SK-N-SH treated with all-trans-retinoic acid at 6 μM for 48 hours (cell line): ENCODE results near the gene PTPN1.

Experiments used
- ATAC-seq: fragments of 200-7000 bp; cut with Tn5 transposase; 3 replicates; pipeline ENCODE4 v1.9.1; 2020; ENCODE audit warnings: mild to moderate bottlenecking, moderate library complexity
- BACH2 ChIP-seq: fragments of 250-450 bp; sonication (Bioruptor Pico); IDR thresholded peaks from 2 replicates; pipeline ENCODE4 v1.9.0; 2021; ENCODE audit warnings: mild to moderate bottlenecking, borderline replicate concordance
- CSDC2 ChIP-seq: fragments of 250-450 bp; sonication (Bioruptor Pico); IDR thresholded peaks from 2 replicates; pipeline ENCODE4 v1.5.0; 2020; ENCODE audit warnings: mild to moderate bottlenecking, moderate library complexity
- ESRRG ChIP-seq: fragments of 250-450 bp; sonication (Bioruptor Pico); IDR thresholded peaks from 2 replicates; pipeline ENCODE4 v1.6.1; 2021; ENCODE audit warnings: mild to moderate bottlenecking
- GLIS3 ChIP-seq: fragments of 250-450 bp; sonication (Bioruptor Pico); IDR thresholded peaks from 2 replicates; pipeline ENCODE4 v1.5.0; 2020; ENCODE audit warnings: mild to moderate bottlenecking, moderate library complexity
- ISL1 ChIP-seq: fragments of 250-450 bp; sonication (Bioruptor Pico); IDR thresholded peaks from 2 replicates; pipeline ENCODE4 v2.1.2; 2022; ENCODE audit warnings: mild to moderate bottlenecking, moderate library complexity
- OSR1 ChIP-seq: fragments of 250-450 bp; sonication (Bioruptor Pico); IDR thresholded peaks from 2 replicates; pipeline ENCODE4 v1.8.0; 2022; ENCODE audit warnings: moderate library complexity, mild to moderate bottlenecking, inconsistent platforms
- PPARA ChIP-seq: fragments of 250-450 bp; sonication (Bioruptor Pico); IDR thresholded peaks from 2 replicates; pipeline ENCODE4 v1.5.0; 2020; ENCODE audit warnings: mild to moderate bottlenecking, borderline replicate concordance
- RARB ChIP-seq: fragments of 250-450 bp; sonication (Bioruptor Pico); IDR thresholded peaks from 2 replicates; pipeline ENCODE4 v1.8.0; 2021; ENCODE audit warnings: mild to moderate bottlenecking, moderate library complexity
- SNAI2 ChIP-seq: fragments of 250-450 bp; sonication (Bioruptor Pico); IDR thresholded peaks from 2 replicates; pipeline ENCODE4 v1.5.0; 2020; ENCODE audit warnings: mild to moderate bottlenecking, moderate library complexity
- TCF4 ChIP-seq: fragments of 250-450 bp; sonication (Bioruptor Pico); IDR thresholded peaks from 2 replicates; pipeline ENCODE4 v1.8.0; 2021; ENCODE audit warnings: mild to moderate bottlenecking, moderate library complexity, borderline replicate concordance
- TOX ChIP-seq: fragments of 250-450 bp; sonication (Bioruptor Pico); IDR thresholded peaks from 2 replicates; pipeline ENCODE4 v1.8.0; 2021; ENCODE audit warnings: mild to moderate bottlenecking, moderate library complexity, borderline replicate concordance
- ZC3H10 ChIP-seq: fragments of 250-450 bp; sonication (Bioruptor Pico); IDR thresholded peaks from 2 replicates; pipeline ENCODE4 v1.5.1; 2021; ENCODE audit warnings: mild to moderate bottlenecking, moderate library complexity
- ZFP3 ChIP-seq: fragments of 250-450 bp; sonication (Bioruptor Pico); IDR thresholded peaks from 2 replicates; pipeline ENCODE4 v1.5.0; 2020; ENCODE audit warnings: mild to moderate bottlenecking, moderate library complexity
- ZFP30 ChIP-seq: fragments of 450-650 bp; formaldehyde crosslinking; IDR thresholded peaks from 2 replicates; pipeline ENCODE4 v1.5.0; 2022; ENCODE audit warnings: mild to moderate bottlenecking, moderate library complexity
- ZNF565 ChIP-seq: fragments of 450-650 bp; formaldehyde crosslinking; conservative IDR thresholded peaks from 2 replicates; pipeline ENCODE4 v1.5.0; 2020; ENCODE audit warnings: low read depth, mild to moderate bottlenecking, moderate library complexity
- ZNF70 ChIP-seq: fragments of 450-650 bp; formaldehyde crosslinking; IDR thresholded peaks from 2 replicates; pipeline ENCODE4 v1.5.0; 2020; ENCODE audit warnings: mild to moderate bottlenecking, moderate library complexity
- TF ChIP-seq, protein P1 (sequence below): fragments of 250-450 bp; sonication (Bioruptor Pico); IDR thresholded peaks from 2 replicates; pipeline ENCODE4 v1.8.0; 2021; ENCODE audit warnings: low read depth, mild to moderate bottlenecking, moderate library complexity, borderline replicate concordance
- TF ChIP-seq, protein P2 (sequence below): fragments of 250-450 bp; sonication (Bioruptor Pico); IDR thresholded peaks from 2 replicates; pipeline ENCODE4 v1.5.0; 2020; ENCODE audit warnings: mild to moderate bottlenecking, moderate library complexity
- TF ChIP-seq, protein P3 (sequence below): fragments of 250-450 bp; sonication (Bioruptor Pico); IDR thresholded peaks from 2 replicates; pipeline ENCODE4 v1.5.1; 2020; ENCODE audit warnings: low read depth, mild to moderate bottlenecking, moderate library complexity
- TF ChIP-seq, protein P4 (sequence below): fragments of 250-450 bp; sonication (Bioruptor Pico); IDR thresholded peaks from 2 replicates; pipeline ENCODE4 v1.5.1; 2021; ENCODE audit warnings: mild to moderate bottlenecking, moderate library complexity

The PTPN1 gene

DNA sequence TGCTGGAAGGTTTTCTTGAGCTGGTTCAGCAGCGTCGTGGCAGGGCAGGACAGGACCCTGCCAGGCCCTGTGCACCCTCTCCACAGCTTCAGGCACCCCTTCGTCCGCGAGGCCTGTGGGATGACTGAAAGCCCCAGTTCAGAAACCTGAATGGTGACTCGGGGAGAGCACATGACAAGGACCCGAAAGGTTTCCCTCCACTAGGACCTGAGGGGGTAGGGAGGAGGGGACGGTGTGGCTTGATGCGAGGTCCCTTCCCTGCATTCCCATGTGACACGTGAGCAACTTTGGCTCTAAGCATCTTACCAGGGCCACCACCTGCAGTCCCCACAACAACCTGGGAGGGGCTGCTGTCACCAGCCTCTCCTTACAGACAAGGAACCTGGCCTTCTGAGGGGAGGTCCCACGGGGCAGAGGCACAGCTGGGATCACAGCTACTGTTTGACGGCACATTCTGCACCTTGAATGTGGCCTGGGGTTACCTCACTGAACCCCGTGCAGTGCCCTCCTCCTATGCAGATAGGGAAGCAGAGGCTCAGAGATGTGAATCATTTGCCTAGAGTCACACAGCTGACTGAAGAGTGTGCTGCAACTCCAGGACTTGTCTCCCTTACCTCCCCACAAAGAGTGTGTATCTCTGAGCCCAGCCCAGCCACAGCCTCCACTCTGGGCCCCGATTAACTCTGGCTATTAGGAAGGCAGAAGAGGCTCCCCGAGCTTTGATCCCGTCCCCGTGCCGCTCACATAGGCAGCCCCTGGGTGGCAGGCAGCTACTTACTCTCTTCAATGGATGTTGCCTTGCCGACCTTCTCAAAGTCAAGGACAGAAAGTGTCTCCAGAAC lies 84.6 kb downstream of the PTPN1 start:
- TF ChIP-seq ESRRG (CRISPR knock-in tag): no peak
- TF ChIP-seq, protein P1, sequence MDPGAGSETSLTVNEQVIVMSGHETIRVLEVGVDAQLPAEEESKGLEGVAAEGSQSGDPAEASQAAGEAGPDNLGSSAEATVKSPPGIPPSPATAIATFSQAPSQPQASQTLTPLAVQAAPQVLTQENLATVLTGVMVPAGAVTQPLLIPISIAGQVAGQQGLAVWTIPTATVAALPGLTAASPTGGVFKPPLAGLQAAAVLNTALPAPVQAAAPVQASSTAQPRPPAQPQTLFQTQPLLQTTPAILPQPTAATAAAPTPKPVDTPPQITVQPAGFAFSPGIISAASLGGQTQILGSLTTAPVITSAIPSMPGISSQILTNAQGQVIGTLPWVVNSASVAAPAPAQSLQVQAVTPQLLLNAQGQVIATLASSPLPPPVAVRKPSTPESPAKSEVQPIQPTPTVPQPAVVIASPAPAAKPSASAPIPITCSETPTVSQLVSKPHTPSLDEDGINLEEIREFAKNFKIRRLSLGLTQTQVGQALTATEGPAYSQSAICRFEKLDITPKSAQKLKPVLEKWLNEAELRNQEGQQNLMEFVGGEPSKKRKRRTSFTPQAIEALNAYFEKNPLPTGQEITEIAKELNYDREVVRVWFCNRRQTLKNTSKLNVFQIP (CRISPR knock-in tag): no peak
- no peak for TF ChIP-seq GLIS3 (CRISPR knock-in tag)
- no peak for TF ChIP-seq ZNF70
- TF ChIP-seq OSR1 (CRISPR knock-in tag): no peak
- no peak for TF ChIP-seq CSDC2 (CRISPR knock-in tag)
- no peak for TF ChIP-seq ZNF565
- no peak for TF ChIP-seq SNAI2 (CRISPR knock-in tag)
- TF ChIP-seq, protein P2, sequence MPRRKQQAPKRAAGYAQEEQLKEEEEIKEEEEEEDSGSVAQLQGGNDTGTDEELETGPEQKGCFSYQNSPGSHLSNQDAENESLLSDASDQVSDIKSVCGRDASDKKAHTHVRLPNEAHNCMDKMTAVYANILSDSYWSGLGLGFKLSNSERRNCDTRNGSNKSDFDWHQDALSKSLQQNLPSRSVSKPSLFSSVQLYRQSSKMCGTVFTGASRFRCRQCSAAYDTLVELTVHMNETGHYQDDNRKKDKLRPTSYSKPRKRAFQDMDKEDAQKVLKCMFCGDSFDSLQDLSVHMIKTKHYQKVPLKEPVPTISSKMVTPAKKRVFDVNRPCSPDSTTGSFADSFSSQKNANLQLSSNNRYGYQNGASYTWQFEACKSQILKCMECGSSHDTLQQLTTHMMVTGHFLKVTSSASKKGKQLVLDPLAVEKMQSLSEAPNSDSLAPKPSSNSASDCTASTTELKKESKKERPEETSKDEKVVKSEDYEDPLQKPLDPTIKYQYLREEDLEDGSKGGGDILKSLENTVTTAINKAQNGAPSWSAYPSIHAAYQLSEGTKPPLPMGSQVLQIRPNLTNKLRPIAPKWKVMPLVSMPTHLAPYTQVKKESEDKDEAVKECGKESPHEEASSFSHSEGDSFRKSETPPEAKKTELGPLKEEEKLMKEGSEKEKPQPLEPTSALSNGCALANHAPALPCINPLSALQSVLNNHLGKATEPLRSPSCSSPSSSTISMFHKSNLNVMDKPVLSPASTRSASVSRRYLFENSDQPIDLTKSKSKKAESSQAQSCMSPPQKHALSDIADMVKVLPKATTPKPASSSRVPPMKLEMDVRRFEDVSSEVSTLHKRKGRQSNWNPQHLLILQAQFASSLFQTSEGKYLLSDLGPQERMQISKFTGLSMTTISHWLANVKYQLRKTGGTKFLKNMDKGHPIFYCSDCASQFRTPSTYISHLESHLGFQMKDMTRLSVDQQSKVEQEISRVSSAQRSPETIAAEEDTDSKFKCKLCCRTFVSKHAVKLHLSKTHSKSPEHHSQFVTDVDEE: no peak
- no peak for TF ChIP-seq RARB (CRISPR knock-in tag)
- no peak for TF ChIP-seq PPARA (CRISPR knock-in tag)
- TF ChIP-seq, protein P3, sequence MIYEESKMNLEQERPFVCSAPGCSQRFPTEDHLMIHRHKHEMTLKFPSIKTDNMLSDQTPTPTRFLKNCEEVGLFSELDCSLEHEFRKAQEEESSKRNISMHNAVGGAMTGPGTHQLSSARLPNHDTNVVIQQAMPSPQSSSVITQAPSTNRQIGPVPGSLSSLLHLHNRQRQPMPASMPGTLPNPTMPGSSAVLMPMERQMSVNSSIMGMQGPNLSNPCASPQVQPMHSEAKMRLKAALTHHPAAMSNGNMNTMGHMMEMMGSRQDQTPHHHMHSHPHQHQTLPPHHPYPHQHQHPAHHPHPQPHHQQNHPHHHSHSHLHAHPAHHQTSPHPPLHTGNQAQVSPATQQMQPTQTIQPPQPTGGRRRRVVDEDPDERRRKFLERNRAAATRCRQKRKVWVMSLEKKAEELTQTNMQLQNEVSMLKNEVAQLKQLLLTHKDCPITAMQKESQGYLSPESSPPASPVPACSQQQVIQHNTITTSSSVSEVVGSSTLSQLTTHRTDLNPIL (CRISPR knock-in tag): no peak
- TF ChIP-seq TCF4 (CRISPR knock-in tag): no peak
- no peak for TF ChIP-seq ISL1 (CRISPR knock-in tag)
- no peak for TF ChIP-seq ZFP3 (CRISPR knock-in tag)
- TF ChIP-seq ZC3H10 (CRISPR knock-in tag): no peak
- no peak for TF ChIP-seq TOX (CRISPR knock-in tag)
- no peak; the same call in none of the 3 replicates for ATAC-seq

DNA sequence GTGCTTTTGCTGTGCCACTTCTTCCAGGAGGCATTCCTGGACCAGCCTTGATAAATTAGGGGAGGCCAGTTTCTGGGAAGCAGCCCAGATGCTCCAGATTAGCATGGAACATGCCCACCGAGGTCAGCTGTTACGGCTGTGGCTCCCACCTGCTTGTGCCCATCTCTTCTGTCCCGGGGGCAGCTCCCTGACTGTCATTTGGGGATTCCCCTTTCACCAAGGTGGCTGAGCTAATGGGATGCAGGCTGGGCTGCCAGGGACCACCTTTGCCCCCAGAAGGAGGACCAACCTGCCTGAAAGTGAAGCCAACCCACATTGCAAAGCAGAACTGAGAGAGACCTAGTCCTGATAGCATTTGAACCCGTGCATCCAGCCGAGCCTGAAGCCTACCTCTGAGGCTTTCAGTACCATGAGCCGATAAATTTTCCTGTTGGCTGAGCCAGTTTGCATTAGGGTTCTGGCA lies 85.3 kb downstream of the PTPN1 start:
- no peak for ATAC-seq
- no peak for TF ChIP-seq OSR1 (CRISPR knock-in tag)
- TF ChIP-seq ZNF565: no peak
- TF ChIP-seq SNAI2 (CRISPR knock-in tag): no peak
- TF ChIP-seq ZFP30 (CRISPR knock-in tag): no peak
- TF ChIP-seq, protein P2: no peak
- TF ChIP-seq, all 23 proteins: peak for 0

DNA sequence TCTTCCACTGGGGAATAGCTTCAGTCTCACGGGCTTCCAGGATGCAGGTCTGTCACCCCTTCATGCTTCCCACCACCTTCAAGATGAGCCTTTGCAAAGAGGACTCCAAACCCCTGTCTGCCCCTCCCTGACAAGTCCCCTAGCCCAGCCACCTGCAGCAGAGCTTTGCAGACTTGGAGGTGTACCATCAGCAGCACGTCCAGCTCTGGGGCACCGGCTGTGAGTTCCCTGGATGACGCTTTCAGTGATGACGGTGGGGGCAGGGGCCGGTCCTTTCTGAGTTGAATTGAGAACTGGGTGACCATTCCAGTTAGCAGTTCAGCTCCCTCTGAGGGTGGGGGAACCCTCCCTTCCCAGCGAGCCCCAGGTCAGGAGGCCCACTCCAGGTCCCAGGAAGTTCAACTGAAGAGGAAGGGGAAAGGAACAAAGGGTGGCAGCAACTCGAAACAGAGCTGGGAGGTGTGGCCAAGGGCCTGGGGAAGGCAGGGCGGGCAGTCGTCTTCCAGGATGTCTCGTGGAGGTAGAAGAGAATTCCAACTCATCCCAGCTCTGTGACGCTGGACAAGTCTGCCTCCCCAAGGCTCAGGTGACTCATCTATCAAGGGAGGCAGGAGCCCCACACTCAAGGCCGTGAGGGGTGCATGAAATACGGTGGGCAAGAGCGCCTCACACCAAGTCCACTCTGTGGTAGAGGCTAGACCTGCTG lies 86.0 kb downstream of the PTPN1 start:
- TF ChIP-seq GLIS3 (CRISPR knock-in tag) (no peak), ZFP30 (CRISPR knock-in tag) (no peak), TCF4 (CRISPR knock-in tag) (no peak), ZC3H10 (CRISPR knock-in tag) (no peak), RARB (CRISPR knock-in tag) (no peak), PPARA (CRISPR knock-in tag) (no peak), BACH2 (no peak), ESRRG (CRISPR knock-in tag) (no peak)
- TF ChIP-seq, protein P2: no peak
- TF ChIP-seq, protein P4, sequence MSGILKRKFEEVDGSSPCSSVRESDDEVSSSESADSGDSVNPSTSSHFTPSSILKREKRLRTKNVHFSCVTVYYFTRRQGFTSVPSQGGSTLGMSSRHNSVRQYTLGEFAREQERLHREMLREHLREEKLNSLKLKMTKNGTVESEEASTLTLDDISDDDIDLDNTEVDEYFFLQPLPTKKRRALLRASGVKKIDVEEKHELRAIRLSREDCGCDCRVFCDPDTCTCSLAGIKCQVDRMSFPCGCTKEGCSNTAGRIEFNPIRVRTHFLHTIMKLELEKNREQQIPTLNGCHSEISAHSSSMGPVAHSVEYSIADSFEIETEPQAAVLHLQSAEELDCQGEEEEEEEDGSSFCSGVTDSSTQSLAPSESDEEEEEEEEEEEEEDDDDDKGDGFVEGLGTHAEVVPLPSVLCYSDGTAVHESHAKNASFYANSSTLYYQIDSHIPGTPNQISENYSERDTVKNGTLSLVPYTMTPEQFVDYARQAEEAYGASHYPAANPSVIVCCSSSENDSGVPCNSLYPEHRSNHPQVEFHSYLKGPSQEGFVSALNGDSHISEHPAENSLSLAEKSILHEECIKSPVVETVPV (CRISPR knock-in tag): no peak
- TF ChIP-seq, protein P3 (CRISPR knock-in tag): no peak
- ATAC-seq: no peak; the same call in 2 of the 3 replicates
